ENCODE results near the gene ZNF573. TPM values are rescaled to one million over a fixed set of nuclear protein-coding genes. Genes with fewer than 3 reads are reported as not detected.
A peak's percentile ranks its signal among the peaks of the same experiment; 100 is the strongest.
"Not testable (repeated sequence)": the region's sequence is repeated elsewhere in the genome, so short reads cannot be mapped to it uniquely, and the experiment has no call there.

Gene ZNF573
- total RNA-seq, result 6.0 TPM
- 10 to 100 TPM in 1 of 4 donors, 1 to 10 TPM in 3; 4.6 to 15.0 (median 8.1) TPM for polyA plus RNA-seq

- Mint-ChIP-seq H3K27me3 (no peaks in the 10 kb centered on the region), H3K36me3 (peaks cover 18% of the 10 kb centered on the region), H3K27ac (peak within 1 kb of the TSS; percentile 97 to 99 (median 99)), H3K4me3 (peak within 1 kb of the TSS; percentile 90 to 96 (median 94)), H3K9me3 (peaks cover 1 to 19% (median 8%) of the 10 kb centered on the region in 7 donors), H3K4me1 (peaks cover 12 to 53% (median 26%) of the 10 kb centered on the region in 4 donors)
- Histone ChIP-seq H3K4me1 (ENCODE audit: control insufficient read depth, insufficient read depth, low read length, poor library complexity, severe bottlenecking) (peaks cover 16% of the 10 kb centered on the region), H3K27ac (ENCODE audit: insufficient read depth, low read length, poor library complexity, severe bottlenecking) (peak within 1 kb of the TSS; percentile 98), H3K27me3 (ENCODE audit: control insufficient read depth, insufficient read depth, low read length) (no peaks in the 10 kb centered on the region), H3K36me3 (ENCODE audit: control insufficient read depth, insufficient read depth, low read length) (no peaks in the 10 kb centered on the region), H3K4me3 (ENCODE audit: low read depth, low read length) (peak within 1 kb of the TSS; percentile 95), H3K9me3 (ENCODE audit: control insufficient read depth in 2 of 2, low read length in 2 of 2) (peaks cover 3 to 9% of the 10 kb centered on the region in 2 experiments)
- peak; percentile 85 to 88 for ATAC-seq (ENCODE audit: low read depth in 2 of 2)
- peak; percentile 74 to 92 (median 88) for DNase-seq
Measured at GRCh38 chr19:37779127-37780005, at the start of gene ZNF573. TSS of gene ZNF573 (minus strand) at chr19:37779586. CDS start at chr19:37773729, 5,857 bp downstream.

DNA sequence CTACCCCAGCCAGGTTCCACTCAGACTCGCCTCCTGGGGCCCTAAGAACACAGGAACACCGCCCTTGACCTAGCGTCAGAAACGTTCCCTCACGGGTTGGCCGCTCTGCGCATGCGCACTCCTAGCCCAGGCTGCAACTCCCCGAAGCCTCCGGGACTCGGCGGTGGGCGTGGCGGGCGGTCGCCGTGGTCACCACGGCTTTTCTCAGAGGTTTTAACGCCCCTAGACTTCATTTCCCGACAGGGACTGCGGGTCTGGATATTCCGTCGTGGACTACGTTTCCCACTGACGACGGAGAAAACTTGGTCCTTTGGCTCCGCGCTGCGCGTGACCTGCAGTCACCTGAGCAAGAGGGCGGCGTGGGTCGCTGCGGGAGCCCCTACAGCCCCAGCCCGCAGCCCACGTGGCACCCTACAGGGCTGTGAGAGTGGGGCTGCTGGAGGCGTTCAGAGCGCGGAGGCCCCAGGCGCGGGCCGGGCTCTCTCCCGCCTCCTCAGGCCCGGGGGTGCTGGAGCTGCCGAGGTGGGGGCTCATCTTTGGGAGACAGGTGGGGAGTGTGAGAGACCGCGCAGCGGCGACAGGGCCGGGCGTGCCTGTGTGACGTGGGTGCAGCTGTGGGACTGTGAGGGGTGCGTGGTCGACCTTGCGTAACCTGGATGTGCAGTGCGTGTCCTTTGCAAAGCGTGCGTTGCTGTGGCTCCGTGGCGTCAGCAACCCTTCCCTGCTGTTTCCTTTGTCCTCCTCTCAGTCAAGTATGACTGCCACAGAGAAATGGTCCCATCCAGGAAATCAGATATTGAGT is 38.0 kb upstream of the ZNF573 start:
- H3K27ac Mint-ChIP-seq, result no peak overlapping the region
- peak in 1 of 2 donors; percentile 28 for ATAC-seq (ENCODE audit: low read depth in 2 of 2)
- Histone ChIP-seq H3K27ac (ENCODE audit: insufficient read depth, low read length, poor library complexity, severe bottlenecking) (no peak overlapping the region), H3K9me3 (ENCODE audit: control insufficient read depth in 2 of 2, low read length in 2 of 2) (peaks cover 12 to 32% of the 10 kb centered on the region in 2 experiments), H3K27me3 (ENCODE audit: control insufficient read depth, insufficient read depth, low read length) (no peaks in the 10 kb centered on the region), H3K4me3 (ENCODE audit: low read depth, low read length) (no peak overlapping the region), H3K4me1 (ENCODE audit: control insufficient read depth, insufficient read depth, low read length, poor library complexity, severe bottlenecking) (no peaks in the 10 kb centered on the region), H3K36me3 (ENCODE audit: control insufficient read depth, insufficient read depth, low read length) (no peaks in the 10 kb centered on the region)
- H3K27me3 Mint-ChIP-seq, result peaks cover 9% of the 10 kb centered on the region
- peaks cover 4 to 36% (median 26%) of the 10 kb centered on the region in 7 donors for H3K9me3 Mint-ChIP-seq
- peak overlapping the region in 2 of 4 donors; percentile 59 to 71 for H3K4me3 Mint-ChIP-seq
- peaks cover 4% of the 10 kb centered on the region for H3K36me3 Mint-ChIP-seq
- peaks cover 0 to 10% (median 0%) of the 10 kb centered on the region in 4 donors for H3K4me1 Mint-ChIP-seq
- peak in 1 of 3 donors; percentile 20 for DNase-seq

- not testable (repeated sequence) for ATAC-seq (ENCODE audit: low read depth in 2 of 2); H3K4me3 Mint-ChIP-seq; H3K4me3 ChIP-seq (ENCODE audit: low read depth, low read length); H3K27me3 ChIP-seq (ENCODE audit: control insufficient read depth, insufficient read depth, low read length); H3K36me3 ChIP-seq (ENCODE audit: control insufficient read depth, insufficient read depth, low read length); DNase-seq; H3K27ac ChIP-seq (ENCODE audit: insufficient read depth, low read length, poor library complexity, severe bottlenecking); H3K36me3 Mint-ChIP-seq; H3K4me1 ChIP-seq (ENCODE audit: control insufficient read depth, insufficient read depth, low read length, poor library complexity, severe bottlenecking); H3K27me3 Mint-ChIP-seq; H3K27ac Mint-ChIP-seq
- Mint-ChIP-seq H3K4me1 (peaks cover 0 to 10% (median 0%) of the 10 kb centered on the region in 4 donors), H3K9me3 (peaks cover 4 to 32% (median 27%) of the 10 kb centered on the region in 7 donors)
- H3K9me3 ChIP-seq (ENCODE audit: control insufficient read depth in 2 of 2, low read length in 2 of 2), result peaks cover 14 to 32% of the 10 kb centered on the region in 2 experiments
Measured at GRCh38 chr19:37815611-37816010, 36.2 kb upstream of the ZNF573 start.

DNA sequence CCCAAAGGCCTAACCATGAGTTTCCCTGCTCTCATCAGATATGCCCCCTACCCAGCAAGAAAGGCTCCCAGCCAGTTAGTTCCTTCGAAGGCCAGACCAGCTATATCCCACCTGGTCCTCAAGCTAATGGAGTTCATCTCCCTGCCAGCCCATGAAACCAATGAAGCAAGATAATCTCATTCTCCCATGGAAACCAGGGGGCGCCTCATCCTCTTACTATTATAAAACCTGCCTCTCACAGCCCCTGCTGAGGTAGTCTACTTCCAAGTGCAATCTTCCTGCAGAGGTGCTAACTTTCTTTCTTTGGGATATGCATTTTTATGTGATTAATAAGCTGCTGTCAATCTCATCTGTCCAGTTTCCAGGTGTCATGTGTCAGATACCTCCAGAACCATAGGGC is 34.0 kb upstream of the ZNF573 start:
- Histone ChIP-seq H3K4me3 (ENCODE audit: low read depth, low read length) (no peak overlapping the region), H3K27ac (ENCODE audit: insufficient read depth, low read length, poor library complexity, severe bottlenecking) (no peak overlapping the region), H3K36me3 (ENCODE audit: control insufficient read depth, insufficient read depth, low read length) (no peaks in the 10 kb centered on the region), H3K9me3 (ENCODE audit: control insufficient read depth in 2 of 2, low read length in 2 of 2) (peaks cover 22 to 30% of the 10 kb centered on the region in 2 experiments), H3K27me3 (ENCODE audit: control insufficient read depth, insufficient read depth, low read length) (no peaks in the 10 kb centered on the region), H3K4me1 (ENCODE audit: control insufficient read depth, insufficient read depth, low read length, poor library complexity, severe bottlenecking) (no peaks in the 10 kb centered on the region)
- Mint-ChIP-seq H3K4me1 (peaks cover 0 to 10% (median 0%) of the 10 kb centered on the region in 4 donors), H3K36me3 (no peaks in the 10 kb centered on the region), H3K27ac (no peak overlapping the region), H3K9me3 (peaks cover 5 to 40% (median 20%) of the 10 kb centered on the region in 7 donors), H3K4me3 (no peak overlapping the region), H3K27me3 (peaks cover 9% of the 10 kb centered on the region)
- DNase-seq, result no peak
- no peak for ATAC-seq (ENCODE audit: low read depth in 2 of 2)

- Histone ChIP-seq H3K27ac (ENCODE audit: insufficient read depth, low read length, poor library complexity, severe bottlenecking) (no peak overlapping the region), H3K27me3 (ENCODE audit: control insufficient read depth, insufficient read depth, low read length) (no peaks in the 10 kb centered on the region), H3K9me3 (ENCODE audit: control insufficient read depth in 2 of 2, low read length in 2 of 2) (peaks cover 36 to 43% of the 10 kb centered on the region in 2 experiments), H3K4me1 (ENCODE audit: control insufficient read depth, insufficient read depth, low read length, poor library complexity, severe bottlenecking) (no peaks in the 10 kb centered on the region), H3K4me3 (ENCODE audit: low read depth, low read length) (no peak overlapping the region), H3K36me3 (ENCODE audit: control insufficient read depth, insufficient read depth, low read length) (no peaks in the 10 kb centered on the region)
- H3K36me3 Mint-ChIP-seq, result no peaks in the 10 kb centered on the region
- H3K27me3 Mint-ChIP-seq, result no peaks in the 10 kb centered on the region
- H3K4me1 Mint-ChIP-seq, result no peaks in the 10 kb centered on the region
- H3K27ac Mint-ChIP-seq, result no peak overlapping the region
- ATAC-seq (ENCODE audit: low read depth in 2 of 2) (no peak), DNase-seq (no peak)
- peaks cover 5 to 52% (median 22%) of the 10 kb centered on the region in 7 donors for H3K9me3 Mint-ChIP-seq
- H3K4me3 Mint-ChIP-seq, result no peak overlapping the region
Measured at GRCh38 chr19:37809366-37809765, 30.0 kb upstream of the ZNF573 start.

DNA sequence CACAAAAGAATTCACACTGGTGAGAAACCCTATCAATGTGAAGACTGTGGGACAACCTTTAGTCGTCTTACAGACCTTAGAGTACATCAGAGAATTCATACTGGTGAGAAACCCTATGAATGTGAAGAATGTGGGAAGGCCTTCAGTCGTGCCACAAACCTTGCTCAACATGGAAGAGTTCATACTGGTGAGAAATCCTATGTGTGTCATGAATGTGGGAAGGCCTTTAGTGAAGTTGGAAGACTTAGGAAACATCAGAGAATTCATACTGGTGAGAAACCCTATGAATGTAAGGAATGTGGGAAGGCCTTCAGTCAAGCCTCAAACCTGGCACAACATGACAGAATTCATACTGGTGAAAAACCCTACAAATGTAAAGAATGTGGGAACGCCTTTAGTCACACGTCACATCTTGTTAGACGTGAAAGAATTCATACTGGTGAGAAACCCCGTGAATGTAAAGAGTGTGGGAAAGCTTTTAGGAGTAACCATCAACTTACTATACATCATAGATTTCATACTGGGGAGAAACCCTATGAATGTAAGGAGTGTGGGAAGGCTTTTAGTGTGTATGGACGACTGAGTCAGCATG is 24.0 kb upstream of the ZNF573 start:
- Mint-ChIP-seq H3K9me3 (peaks cover 0 to 77% (median 41%) of the 10 kb centered on the region in 7 donors), H3K27ac (no peak overlapping the region), H3K27me3 (no peaks in the 10 kb centered on the region), H3K4me3 (no peak overlapping the region), H3K4me1 (no peaks in the 10 kb centered on the region), H3K36me3 (peaks cover 8% of the 10 kb centered on the region)
- DNase-seq (no peak), ATAC-seq (ENCODE audit: low read depth in 2 of 2) (no peak)
- Histone ChIP-seq H3K9me3 (ENCODE audit: control insufficient read depth in 2 of 2, low read length in 2 of 2) (peaks cover 55 to 76% of the 10 kb centered on the region in 2 experiments), H3K4me3 (ENCODE audit: low read depth, low read length) (no peak overlapping the region), H3K27ac (ENCODE audit: insufficient read depth, low read length, poor library complexity, severe bottlenecking) (no peak overlapping the region), H3K27me3 (ENCODE audit: control insufficient read depth, insufficient read depth, low read length) (no peaks in the 10 kb centered on the region), H3K36me3 (ENCODE audit: control insufficient read depth, insufficient read depth, low read length) (no peaks in the 10 kb centered on the region), H3K4me1 (ENCODE audit: control insufficient read depth, insufficient read depth, low read length, poor library complexity, severe bottlenecking) (no peaks in the 10 kb centered on the region)

GRCh38 chr19:37790244-37790925 is 11.0 kb upstream of the ZNF573 start:
- no peak overlapping the region for H3K27ac ChIP-seq (ENCODE audit: insufficient read depth, low read length, poor library complexity, severe bottlenecking)
- H3K4me1 ChIP-seq (ENCODE audit: control insufficient read depth, insufficient read depth, low read length, poor library complexity, severe bottlenecking), result no peaks in the 10 kb centered on the region
- no peaks in the 10 kb centered on the region for H3K36me3 ChIP-seq (ENCODE audit: control insufficient read depth, insufficient read depth, low read length)
- H3K9me3 Mint-ChIP-seq, result peaks cover 1 to 43% (median 25%) of the 10 kb centered on the region in 7 donors
- no peaks in the 10 kb centered on the region for H3K4me1 Mint-ChIP-seq
- H3K36me3 Mint-ChIP-seq, result no peaks in the 10 kb centered on the region
- H3K9me3 ChIP-seq (ENCODE audit: control insufficient read depth in 2 of 2, low read length in 2 of 2), result peaks cover 16 to 39% of the 10 kb centered on the region in 2 experiments
- H3K27ac Mint-ChIP-seq, result no peak overlapping the region
- no peak for ATAC-seq (ENCODE audit: low read depth in 2 of 2)
- no peak overlapping the region for H3K4me3 Mint-ChIP-seq
- H3K27me3 Mint-ChIP-seq, result no peaks in the 10 kb centered on the region
- DNase-seq, result no peak
- no peaks in the 10 kb centered on the region for H3K27me3 ChIP-seq (ENCODE audit: control insufficient read depth, insufficient read depth, low read length)
- no peak overlapping the region for H3K4me3 ChIP-seq (ENCODE audit: low read depth, low read length)

Data from CD4-positive, CD25-positive, alpha-beta regulatory T cell (primary cell).